Posterior cingulate gyrus (tissue), 11 donors: ENCODE measurements around the gene CCDC112.
"Not testable (repeated sequence)": the region's sequence is repeated elsewhere in the genome, so short reads cannot be mapped to it uniquely, and the experiment has no call there.

ENCODE experiments used
- DNase-seq, 10 donors: peaks; one replicate each; pipeline versions ENCODE4 v3.0.0 to v3.0.0-alpha.2; 2020 to 2021; ENCODE audit warnings: mixed read lengths in 3 of 10
- intact Hi-C: fragments of 100-400 bp; cut with DNase I; formaldehyde crosslinking; loops from one replicate; pipeline ENCODE4 v1.15.1; 2023

The CCDC112 gene

DNA sequence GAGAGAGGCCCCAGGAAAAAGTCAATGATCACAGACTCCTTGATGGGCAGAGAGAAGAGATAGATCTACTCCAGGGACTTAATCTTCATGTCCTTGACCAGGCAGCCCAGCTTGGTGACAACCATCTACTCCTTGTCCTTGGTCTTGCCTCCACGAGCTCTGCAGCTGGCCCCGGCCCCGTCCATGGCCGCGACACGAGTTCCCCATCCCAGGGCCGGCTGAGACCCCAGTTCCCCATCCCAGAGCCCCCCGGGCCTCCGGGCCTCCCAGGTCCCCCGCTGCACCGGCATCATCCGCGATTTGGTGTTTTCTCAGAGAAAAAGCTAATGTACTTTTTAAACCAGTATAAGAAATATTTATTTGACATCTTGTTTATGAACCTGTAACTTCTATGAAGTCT lies 31.2 kb downstream of the CCDC112 start:
- intact Hi-C loops = no loop called here
- peak in 2 of 10 donors; percentile 59 to 80 for DNase-seq

DNA sequence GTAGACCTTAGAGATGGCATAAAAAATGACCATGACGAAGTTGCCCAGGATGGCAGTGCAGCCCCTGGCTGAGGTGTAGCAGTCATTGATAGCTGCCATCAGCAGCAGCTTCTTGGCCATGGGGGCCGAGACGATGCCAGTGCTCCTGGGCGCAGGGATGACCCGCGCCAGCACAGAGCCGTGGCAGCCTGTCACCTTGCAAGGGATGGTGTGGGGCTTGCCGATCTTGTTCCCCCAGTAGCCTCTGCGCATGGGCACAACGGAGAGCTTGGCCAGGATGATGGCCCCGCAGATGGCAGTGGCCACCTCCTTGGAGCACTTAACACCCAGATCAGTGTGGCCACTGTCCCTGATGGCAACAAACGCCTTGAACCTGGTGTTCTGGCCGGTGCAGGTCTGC lies 31.7 kb downstream of the CCDC112 start:
- intact Hi-C loops = no loop called here
- DNase-seq = peak in 3 of 10 donors; percentile 37 to 75 (median 74)

DNA sequence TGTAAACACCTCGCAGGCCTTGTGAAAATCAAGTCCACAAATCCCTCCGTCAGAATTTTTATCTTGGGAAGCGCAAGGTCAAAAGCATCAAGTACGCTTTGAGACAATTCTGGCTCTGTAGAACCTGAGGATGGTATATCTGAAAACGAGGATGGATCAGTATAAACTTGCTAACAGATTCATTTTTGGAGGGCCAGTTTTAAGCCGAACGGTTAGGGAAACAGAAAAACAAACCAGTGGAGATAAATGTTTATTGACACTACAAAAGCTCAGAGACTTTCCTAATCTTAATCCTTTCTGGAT lies 33.4 kb downstream of the CCDC112 start:
- no peak for DNase-seq
- intact Hi-C loops = no loop called here

DNA sequence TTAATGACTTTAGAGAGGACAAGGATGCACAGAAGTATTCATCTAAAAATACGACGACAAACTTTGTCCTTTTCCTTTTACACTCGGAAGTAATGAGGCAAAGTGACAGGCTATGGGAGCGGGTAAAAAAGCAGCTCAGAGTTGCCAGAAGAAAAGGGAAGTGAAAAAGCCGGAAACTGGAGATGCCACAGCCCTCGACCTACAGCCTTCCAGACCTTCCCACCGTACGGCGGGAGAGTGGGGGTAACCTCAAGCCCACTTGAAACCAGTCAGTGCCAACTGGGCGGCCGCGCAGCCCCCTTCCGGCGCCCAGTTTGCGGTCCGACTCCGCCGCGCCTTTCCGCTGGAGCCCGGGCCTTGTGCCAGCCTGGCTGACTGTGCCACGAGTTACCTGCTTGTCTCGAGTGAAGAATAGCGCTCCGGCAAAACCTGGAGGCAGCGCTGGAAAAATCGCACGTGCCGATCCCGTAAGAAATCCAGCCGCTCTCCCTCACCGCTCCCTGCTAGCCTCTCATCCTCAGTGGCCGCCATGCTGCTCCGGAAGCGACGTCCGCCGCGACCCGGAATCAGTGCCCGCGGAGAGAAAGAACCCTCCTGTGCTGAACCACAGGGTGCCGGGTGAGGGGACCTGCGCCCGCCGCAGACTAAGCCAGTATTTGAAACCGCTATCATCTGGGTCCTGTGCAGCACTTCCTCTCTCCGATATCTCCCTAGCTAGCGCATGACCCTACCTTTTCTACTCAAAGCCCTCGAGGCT lies 34.0 kb downstream of the CCDC112 start, which contains the start of gene PGGT1B:
TSS of gene PGGT1B (minus strand) at position 557 of the 757 bp plus-strand sequence. CDS start at position 531, 26 bp downstream.
- intact Hi-C loops = no loop called here
- peak; percentile 87 to 99 (median 93) for DNase-seq

DNA sequence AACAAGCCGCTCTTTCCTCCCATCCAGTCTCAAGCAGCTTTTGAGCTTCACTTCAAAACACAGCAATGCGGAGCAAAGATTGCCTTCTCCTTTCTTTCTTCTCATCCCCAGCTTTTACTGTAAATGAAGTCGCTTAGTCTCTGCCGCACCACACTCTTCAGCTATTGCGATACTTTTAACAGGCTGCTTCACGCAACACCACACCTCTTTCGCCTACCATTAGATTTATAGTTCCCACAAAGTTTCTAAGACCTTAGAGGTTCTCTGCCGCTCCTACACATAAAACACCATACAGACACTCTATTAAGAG lies 34.5 kb downstream of the CCDC112 start:
- intact Hi-C loops = no loop called here
- no peak for DNase-seq

GRCh38 chr5:115260248-115260647 lies 36.2 kb downstream of the CCDC112 start:
- no peak for DNase-seq
- intact Hi-C loops = no loop called here

GRCh38 chr5:115257981-115258380 lies 38.5 kb downstream of the CCDC112 start:
- intact Hi-C loops = no loop called here
- no peak for DNase-seq

GRCh38 chr5:115249379-115249778 lies 47.1 kb downstream of the CCDC112 start:
- not testable (repeated sequence) for DNase-seq
- intact Hi-C loops = loop anchor here (5.0 kb wide), 2 partner anchors 72 to 1637 kb away; no protein-coding TSS in a partner anchor

GRCh38 chr5:115246361-115246991 lies 50.0 kb downstream of the CCDC112 start:
- intact Hi-C loops = loop anchor here (1.0 to 5.0 kb wide), 3 partner anchors 69 to 1634 kb away; no protein-coding TSS in a partner anchor
- DNase-seq = no peak

- intact Hi-C loops = no loop called here
- DNase-seq = no peak
Observed at GRCh38 chr5:115243412-115243811, 53.0 kb downstream of the CCDC112 start.

DNA sequence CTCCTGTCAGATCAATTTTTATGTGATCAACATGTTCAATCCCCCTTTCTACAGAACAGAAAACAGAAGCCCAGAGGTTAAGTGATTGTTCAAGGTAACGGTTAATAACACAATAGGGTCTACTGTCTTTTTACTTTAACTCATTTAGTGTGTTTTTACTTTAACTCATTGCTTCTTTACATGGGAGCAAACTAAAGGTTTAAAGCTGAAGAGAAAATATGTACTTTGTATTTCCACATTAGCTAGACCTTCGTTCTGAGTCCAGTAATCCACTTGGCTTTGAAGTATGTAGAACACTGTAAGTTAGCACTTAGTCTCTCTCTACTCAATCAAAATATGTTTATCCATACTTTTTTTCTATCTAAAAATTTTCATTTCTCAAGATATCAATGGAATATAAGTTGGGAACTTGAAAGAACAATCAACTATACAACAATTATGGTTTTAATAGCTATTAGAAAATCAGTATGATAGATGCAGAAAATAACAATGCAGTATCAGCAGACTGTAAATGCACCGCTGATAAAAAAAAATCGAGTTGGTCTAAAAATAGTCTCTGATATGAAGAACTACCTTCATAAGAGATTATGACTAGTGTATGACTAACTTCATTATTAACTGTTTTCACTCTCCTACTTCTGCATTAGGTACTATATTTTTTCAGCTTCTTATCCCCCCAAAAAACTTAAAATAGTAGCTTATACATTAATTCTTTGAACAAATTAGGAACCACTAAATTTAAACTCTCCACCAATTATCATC lies 54.4 kb downstream of the CCDC112 start:
- no peak for DNase-seq
- intact Hi-C loops = no loop called here

- intact Hi-C loops = loop anchor here (5.0 kb wide), 1 partner anchor 145 kb away; no protein-coding TSS in a partner anchor
- no peak for DNase-seq
Observed at GRCh38 chr5:115237066-115237465, 59.4 kb downstream of the CCDC112 start.

GRCh38 chr5:115236599-115236998 lies 59.9 kb downstream of the CCDC112 start:
- no peak for DNase-seq
- intact Hi-C loops = loop anchor here (5.0 kb wide), 1 partner anchor 144 kb away; no protein-coding TSS in a partner anchor

- intact Hi-C loops = no loop called here
- DNase-seq = no peak
Observed at GRCh38 chr5:115231598-115231997, 64.9 kb downstream of the CCDC112 start.

- intact Hi-C loops = no loop called here
Observed at GRCh38 chr5:115229606-115230005, 66.8 kb downstream of the CCDC112 start.

DNA sequence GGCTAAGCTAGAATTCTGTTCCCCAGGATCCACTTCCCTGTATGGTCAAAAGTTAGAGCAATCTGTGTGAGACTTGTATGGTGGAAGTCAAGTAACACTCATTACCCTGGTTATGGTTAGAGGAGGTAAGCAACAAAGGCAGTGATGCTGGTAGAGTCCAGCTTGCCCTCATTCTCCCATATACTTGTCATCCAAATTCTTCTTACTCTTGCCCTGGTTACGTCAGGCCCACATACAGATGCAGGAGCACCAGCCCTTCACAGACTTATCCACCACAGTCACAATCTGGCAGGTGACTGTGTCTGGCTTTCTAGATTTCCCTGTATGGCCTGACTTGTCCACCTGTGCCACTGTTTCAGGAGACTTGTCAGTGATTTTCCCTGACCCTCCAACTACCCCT lies 69.2 kb downstream of the CCDC112 start:
- intact Hi-C loops = no loop called here

More at GRCh38 chr5:115229606-115230005, 66.8 kb downstream of the CCDC112 start:
- no peak for DNase-seq

More for the DNA sequence above, 69.2 kb downstream of the CCDC112 start:
- no peak for DNase-seq
